ENCODE results near the gene TRIM15. TPM values are rescaled to one million over a fixed set of nuclear protein-coding genes. Genes with fewer than 3 reads are reported as not detected.
"Not testable (repeated sequence)": the region's sequence is repeated elsewhere in the genome, so short reads cannot be mapped to it uniquely, and the experiment has no call there.

The TRIM15 gene
- total RNA-seq, 2 experiments from 2014 or later = not detected

DNA sequence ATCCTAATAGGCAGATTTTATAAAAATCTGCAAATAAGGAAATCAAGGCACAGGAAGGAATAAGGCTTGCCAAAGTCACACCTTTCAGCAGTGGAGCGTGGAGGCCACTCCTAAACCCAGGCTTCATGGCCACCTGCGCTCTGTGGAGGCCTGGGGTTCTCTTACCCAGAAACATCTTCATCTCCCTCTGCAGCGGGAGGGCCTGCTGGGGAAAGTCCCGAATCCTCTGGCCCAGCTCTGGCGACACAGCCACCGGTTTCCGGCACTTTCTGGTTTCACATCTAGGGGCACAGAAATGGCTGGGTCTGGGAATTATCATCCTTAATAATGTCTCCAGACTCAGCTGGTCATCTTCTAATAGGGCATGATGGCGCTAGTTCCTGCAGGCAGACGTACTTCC lies 6.6 kb upstream of the TRIM15 start:
- DNase-seq (no peak), ATAC-seq (no peak)
- no peak overlapping the region for H3K27ac Mint-ChIP-seq
- no peak overlapping the region for H3K4me3 Mint-ChIP-seq
- peaks cover 17% of the 10 kb centered on the region for H3K27me3 Mint-ChIP-seq (ENCODE audit: low read depth)
- ChIA-PET POLR2A (no interaction called here), CTCF (interaction anchor here (0.9 kb wide), 1 partner anchor 13 kb away, joined by 3 read pairs; no protein-coding TSS in a partner anchor)
- no peaks in the 10 kb centered on the region for H3K36me3 Mint-ChIP-seq (ENCODE audit: low read depth)
- H3K4me1 Mint-ChIP-seq (ENCODE audit: low read depth) = peaks cover 7% of the 10 kb centered on the region
- H3K9me3 Mint-ChIP-seq (ENCODE audit: insufficient read depth) = no peaks in the 10 kb centered on the region

GRCh38 chr6:30157581-30157980 lies 5.8 kb upstream of the TRIM15 start:
- no peak for DNase-seq
- Mint-ChIP-seq H3K4me1 (ENCODE audit: low read depth) (peaks cover 10% of the 10 kb centered on the region), H3K27ac (no peak overlapping the region), H3K4me3 (no peak overlapping the region), H3K36me3 (ENCODE audit: low read depth) (no peaks in the 10 kb centered on the region), H3K9me3 (ENCODE audit: insufficient read depth) (no peaks in the 10 kb centered on the region), H3K27me3 (ENCODE audit: low read depth) (peaks cover 17% of the 10 kb centered on the region)
- ChIA-PET CTCF (no interaction called here), POLR2A (no interaction called here)
- ATAC-seq = no peak

GRCh38 chr6:30157999-30158398 lies 5.3 kb upstream of the TRIM15 start:
- Mint-ChIP-seq H3K9me3 (ENCODE audit: insufficient read depth) (no peaks in the 10 kb centered on the region), H3K36me3 (ENCODE audit: low read depth) (no peaks in the 10 kb centered on the region), H3K27me3 (ENCODE audit: low read depth) (peaks cover 17% of the 10 kb centered on the region), H3K4me1 (ENCODE audit: low read depth) (peaks cover 12% of the 10 kb centered on the region), H3K27ac (no peak overlapping the region), H3K4me3 (no peak overlapping the region)
- no peak for ATAC-seq
- no peak for DNase-seq
- ChIA-PET CTCF (interaction anchor here (1.1 kb wide), 1 partner anchor 55 kb away, joined by 5 read pairs; no protein-coding TSS in a partner anchor), POLR2A (no interaction called here)

DNA sequence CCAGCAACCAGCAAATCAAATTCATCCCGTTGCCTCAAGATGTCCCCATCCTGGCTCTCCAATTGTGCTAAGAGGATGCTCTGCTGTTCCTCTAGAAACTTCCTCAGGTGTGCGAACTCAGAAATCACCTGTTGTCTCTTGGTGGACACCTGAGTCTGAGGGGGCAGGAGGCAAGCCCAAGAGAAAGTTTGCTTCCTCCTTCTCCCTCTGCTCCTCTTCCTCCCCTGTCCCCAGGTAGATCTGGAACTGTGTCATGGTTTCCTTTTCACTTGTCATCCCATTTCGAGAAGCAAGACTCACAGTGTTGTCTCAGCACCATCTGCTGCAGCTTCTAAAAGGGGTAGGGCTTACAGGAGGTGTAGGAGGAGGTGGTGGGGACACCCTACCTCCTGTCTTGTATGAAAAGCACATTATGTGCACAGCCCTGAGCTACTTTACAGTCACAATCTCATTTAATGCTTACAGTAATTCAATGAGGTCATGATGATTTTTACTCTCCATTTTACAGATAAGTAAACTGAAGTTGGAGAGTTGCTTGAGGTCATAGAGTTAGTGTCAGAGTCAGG lies 4.8 kb upstream of the TRIM15 start:
- ChIA-PET POLR2A (no interaction called here), CTCF (interaction anchor here (1.1 kb wide), 1 partner anchor 55 kb away, joined by 5 read pairs; no protein-coding TSS in a partner anchor)
- Mint-ChIP-seq H3K9me3 (ENCODE audit: insufficient read depth) (no peaks in the 10 kb centered on the region), H3K27me3 (ENCODE audit: low read depth) (peaks cover 16% of the 10 kb centered on the region), H3K4me1 (ENCODE audit: low read depth) (peaks cover 18% of the 10 kb centered on the region), H3K27ac (no peak overlapping the region), H3K4me3 (no peak overlapping the region), H3K36me3 (ENCODE audit: low read depth) (no peaks in the 10 kb centered on the region)
- DNase-seq (no peak), ATAC-seq (no peak)

- ATAC-seq = no peak
- CTCF ChIA-PET = no interaction called here
- H3K36me3 Mint-ChIP-seq (ENCODE audit: low read depth) = no peaks in the 10 kb centered on the region
- peaks cover 19% of the 10 kb centered on the region for H3K4me1 Mint-ChIP-seq (ENCODE audit: low read depth)
- POLR2A ChIA-PET = no interaction called here
- H3K4me3 Mint-ChIP-seq = no peak overlapping the region
- DNase-seq = no peak
- H3K27ac Mint-ChIP-seq = no peak overlapping the region
- peaks cover 17% of the 10 kb centered on the region for H3K27me3 Mint-ChIP-seq (ENCODE audit: low read depth)
- H3K9me3 Mint-ChIP-seq (ENCODE audit: insufficient read depth) = no peaks in the 10 kb centered on the region
These were observed 3.1 kb upstream of the TRIM15 start for GRCh38 chr6:30160008-30160784.

DNA sequence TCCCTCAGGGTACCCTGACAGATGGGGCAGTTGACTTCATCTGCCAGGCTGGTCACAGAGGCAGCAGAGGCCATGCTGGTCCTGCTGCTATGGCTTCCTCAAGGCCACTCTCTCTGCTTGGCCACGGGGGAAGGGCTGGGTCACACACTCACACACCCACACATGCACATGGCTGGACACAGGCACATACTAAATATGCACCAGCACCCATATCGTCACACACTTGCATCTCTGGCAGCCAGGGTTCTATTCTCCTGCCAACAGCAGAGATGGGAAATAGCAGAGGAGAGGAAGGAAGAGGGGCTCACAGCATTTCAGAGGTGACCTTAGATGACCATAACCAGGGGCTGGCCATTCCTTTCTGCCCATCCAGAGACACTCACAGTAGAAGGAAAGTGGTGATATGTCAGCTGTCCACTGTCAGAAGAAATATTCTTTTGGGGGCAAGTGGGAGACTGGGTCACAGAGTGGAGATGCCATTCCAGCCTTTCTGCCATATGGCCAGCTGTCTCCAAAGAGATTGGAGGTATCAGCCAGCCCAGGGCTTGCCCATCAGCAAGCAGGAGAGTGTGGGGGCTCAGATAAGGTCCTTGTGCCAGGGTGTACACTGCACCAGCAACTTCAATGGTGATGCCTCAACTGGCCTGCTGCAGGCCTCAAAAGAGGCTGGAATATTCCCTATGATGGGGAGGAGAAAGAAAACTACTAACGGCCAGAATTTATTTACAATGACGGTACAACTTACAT lies 2.4 kb upstream of the TRIM15 start, which contains the start of gene TRIM10:
TRIM10 (minus strand) TSS at position 427 of the 747 bp plus-strand sequence; CDS start at position 74, 353 bp downstream.
- Mint-ChIP-seq H3K27me3 (ENCODE audit: low read depth) (peaks cover 19% of the 10 kb centered on the region), H3K4me3 (no peak within 1 kb of the TSS), H3K9me3 (ENCODE audit: insufficient read depth) (no peaks in the 10 kb centered on the region), H3K27ac (no peak within 1 kb of the TSS), H3K4me1 (ENCODE audit: low read depth) (peaks cover 19% of the 10 kb centered on the region), H3K36me3 (ENCODE audit: low read depth) (no peaks in the 10 kb centered on the region)
- DNase-seq (no peak), ATAC-seq (no peak)
- POLR2A ChIA-PET = no interaction called here
- CTCF ChIA-PET = no interaction called here

DNA sequence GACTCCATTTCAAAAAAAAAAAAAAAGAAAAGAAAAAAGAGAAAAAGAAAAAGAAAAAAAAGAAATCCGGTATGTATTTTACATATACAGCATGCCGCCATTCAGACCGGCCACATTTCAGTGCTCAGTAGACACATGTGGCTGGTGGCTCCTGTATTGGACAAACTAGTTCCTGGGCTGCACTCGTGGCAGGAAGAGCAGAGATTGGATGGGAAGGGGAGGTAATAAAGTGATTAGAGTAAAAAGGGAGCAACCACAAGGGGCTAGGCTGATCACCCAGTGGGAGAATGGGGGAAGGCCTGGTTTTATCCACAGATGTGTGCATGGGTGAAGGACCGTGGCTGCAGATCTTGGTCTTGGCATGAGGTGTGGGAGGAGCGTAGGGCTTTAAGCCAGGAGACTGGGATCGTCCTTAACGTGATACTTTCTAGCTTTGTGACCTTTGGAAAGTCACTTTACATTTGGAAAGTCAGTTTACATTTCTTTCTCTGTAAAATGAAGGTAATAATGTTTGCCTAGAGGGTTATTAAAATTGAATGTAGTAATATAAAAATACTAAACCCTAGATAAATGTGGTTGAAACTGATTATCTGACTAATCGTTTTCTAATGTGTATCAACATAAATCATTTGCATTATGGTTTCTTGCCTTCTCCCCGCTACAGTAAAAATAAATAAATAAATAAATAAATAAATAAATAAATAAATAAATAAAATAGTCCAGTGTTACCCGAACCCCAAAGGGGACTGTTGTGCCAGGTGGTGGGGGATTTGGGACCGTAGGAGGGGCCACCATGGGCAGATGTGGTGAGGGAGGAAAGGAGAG lies 869 bp upstream of the TRIM15 start:
- peaks cover 19% of the 10 kb centered on the region for H3K27me3 Mint-ChIP-seq (ENCODE audit: low read depth)
- H3K4me1 Mint-ChIP-seq (ENCODE audit: low read depth) = peaks cover 29% of the 10 kb centered on the region
- POLR2A ChIA-PET = no interaction called here
- H3K36me3 Mint-ChIP-seq (ENCODE audit: low read depth) = no peaks in the 10 kb centered on the region
- ATAC-seq = no peak
- CTCF ChIA-PET = no interaction called here
- no peak overlapping the region for H3K27ac Mint-ChIP-seq
- no peaks in the 10 kb centered on the region for H3K9me3 Mint-ChIP-seq (ENCODE audit: insufficient read depth)
- no peak overlapping the region for H3K4me3 Mint-ChIP-seq
- no peak for DNase-seq

- ATAC-seq (no peak), DNase-seq (no peak)
- ChIA-PET POLR2A (no interaction called here), CTCF (interaction anchor here (0.6 to 1.5 kb wide), 2 partner anchors 33 to 426 kb away, joined by 3 to 4 read pairs; no protein-coding TSS in a partner anchor)
- peaks cover 33% of the 10 kb centered on the region for H3K4me1 Mint-ChIP-seq (ENCODE audit: low read depth)
- H3K27ac Mint-ChIP-seq = no peak overlapping the region
- H3K36me3 Mint-ChIP-seq (ENCODE audit: low read depth) = no peaks in the 10 kb centered on the region
- H3K27me3 Mint-ChIP-seq (ENCODE audit: low read depth) = peaks cover 28% of the 10 kb centered on the region
- H3K9me3 Mint-ChIP-seq (ENCODE audit: insufficient read depth) = no peaks in the 10 kb centered on the region
- H3K4me3 Mint-ChIP-seq = no peak overlapping the region
These were observed 740 bp downstream of the TRIM15 start for GRCh38 chr6:30163918-30164654.

DNA sequence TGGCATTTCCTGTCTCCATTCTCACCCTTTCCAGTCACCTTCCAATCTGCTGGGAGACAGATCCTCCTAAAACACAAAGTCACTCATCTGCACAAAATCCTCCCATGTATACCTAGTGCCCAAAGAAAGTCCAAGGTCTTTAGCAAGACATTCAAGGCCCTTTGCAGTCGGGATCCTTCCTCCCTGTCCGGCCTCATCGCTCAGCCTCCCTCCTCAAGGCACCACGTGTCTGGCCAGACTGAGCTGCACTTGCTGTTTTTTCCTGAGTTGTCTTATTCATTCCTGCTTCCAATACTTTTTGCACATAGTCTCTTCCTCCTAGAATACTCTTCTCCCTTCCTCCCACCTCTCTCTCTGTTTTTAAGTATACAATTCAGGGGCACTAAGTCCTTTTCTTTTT lies 1.4 kb downstream of the TRIM15 start:
- H3K27me3 Mint-ChIP-seq (ENCODE audit: low read depth) = peaks cover 23% of the 10 kb centered on the region

DNA sequence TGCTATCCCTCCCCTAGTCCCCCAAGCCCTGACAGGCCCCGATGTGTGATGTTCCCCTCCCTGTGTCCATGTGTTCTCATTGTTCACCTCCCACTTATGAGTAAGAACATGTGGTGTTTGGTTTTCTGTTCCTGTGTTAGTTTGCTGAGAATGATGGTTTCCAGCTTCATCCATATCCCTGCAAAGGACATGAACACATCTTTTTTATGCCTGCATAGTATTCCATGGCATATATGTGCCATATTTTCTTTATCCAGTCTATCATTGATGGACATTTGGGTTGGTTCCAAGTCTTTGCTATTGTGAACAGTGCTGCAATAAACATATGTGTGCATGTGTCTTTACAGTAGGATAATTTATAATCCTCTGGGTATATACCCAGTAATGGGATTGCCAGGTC lies 1.9 kb downstream of the TRIM15 start:
- H3K27ac Mint-ChIP-seq = not testable (repeated sequence)
- peaks cover 22% of the 10 kb centered on the region for H3K27me3 Mint-ChIP-seq (ENCODE audit: low read depth)

More for the DNA sequence above, 1.4 kb downstream of the TRIM15 start:
- H3K4me3 Mint-ChIP-seq = no peak overlapping the region
- POLR2A ChIA-PET = no interaction called here
- CTCF ChIA-PET = interaction anchor here (0.6 to 1.5 kb wide), 2 partner anchors 34 to 426 kb away, joined by 3 to 4 read pairs; no protein-coding TSS in a partner anchor
- H3K36me3 Mint-ChIP-seq (ENCODE audit: low read depth) = no peaks in the 10 kb centered on the region
- H3K4me1 Mint-ChIP-seq (ENCODE audit: low read depth) = peaks cover 33% of the 10 kb centered on the region
- no peak overlapping the region for H3K27ac Mint-ChIP-seq
- no peaks in the 10 kb centered on the region for H3K9me3 Mint-ChIP-seq (ENCODE audit: insufficient read depth)
- no peak for ATAC-seq
- DNase-seq = no peak

DNA sequence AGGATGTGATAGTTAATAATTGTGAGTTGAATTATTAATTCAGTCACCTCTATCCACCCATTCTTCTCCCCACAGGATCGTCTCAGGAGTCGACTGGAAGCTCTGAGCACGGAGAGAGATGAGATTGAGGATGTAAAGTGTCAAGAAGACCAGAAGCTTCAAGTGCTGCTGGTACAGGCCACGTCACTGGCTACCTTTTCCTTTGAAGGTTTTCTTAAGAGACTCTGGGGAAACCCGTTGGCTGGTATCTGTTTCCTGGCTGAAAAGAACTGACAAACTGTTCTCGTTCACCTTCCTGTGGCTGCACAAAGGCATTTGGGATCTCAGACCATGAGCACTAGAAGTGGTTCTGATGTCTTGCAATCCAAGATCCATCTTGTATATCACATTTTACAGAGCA lies 3.8 kb downstream of the TRIM15 start:
- H3K9me3 Mint-ChIP-seq (ENCODE audit: insufficient read depth) = no peaks in the 10 kb centered on the region
- DNase-seq (peak; percentile 41), ATAC-seq (no peak)
- no peaks in the 10 kb centered on the region for H3K36me3 Mint-ChIP-seq (ENCODE audit: low read depth)
- H3K4me1 Mint-ChIP-seq (ENCODE audit: low read depth) = peaks cover 39% of the 10 kb centered on the region
- ChIA-PET CTCF (interaction anchor here (1.6 to 4.2 kb wide), 4 partner anchors 15 to 319 kb away, joined by 4 to 39 read pairs (median 21); no protein-coding TSS in a partner anchor), POLR2A (interaction anchor here (0.7 to 1.2 kb wide), 2 partner anchors 34 to 46 kb away, joined by 3 to 4 read pairs; partner anchors contain the start of gene TRIM26)
- peaks cover 37% of the 10 kb centered on the region for H3K27me3 Mint-ChIP-seq (ENCODE audit: low read depth)
- H3K4me3 Mint-ChIP-seq = no peak overlapping the region
- no peak overlapping the region for H3K27ac Mint-ChIP-seq

More for the DNA sequence above, 1.9 kb downstream of the TRIM15 start:
- peaks cover 33% of the 10 kb centered on the region for H3K4me1 Mint-ChIP-seq (ENCODE audit: low read depth)
- CTCF ChIA-PET = interaction anchor here (1.4 to 4.2 kb wide), 2 partner anchors 33 to 62 kb away, joined by 5 to 36 read pairs; no protein-coding TSS in a partner anchor
- H3K9me3 Mint-ChIP-seq (ENCODE audit: insufficient read depth); DNase-seq; H3K36me3 Mint-ChIP-seq (ENCODE audit: low read depth); POLR2A ChIA-PET; ATAC-seq; H3K4me3 Mint-ChIP-seq: not testable (repeated sequence)
